GM18907 (cell line): Measurements from ENCODE around the gene MAT2A.
A peak's percentile ranks its signal among the peaks of the same experiment; 100 is the strongest.
"Not testable (repeated sequence)": the region's sequence is repeated elsewhere in the genome, so short reads cannot be mapped to it uniquely, and the experiment has no call there.

ENCODE experiments used
- ATAC-seq: cut with Tn5 transposase; IDR thresholded peaks from one replicate; pipeline ENCODE4 v1.9.1; 2021; ENCODE audit warnings: mild to moderate bottlenecking, moderate library complexity; ENCODE audit not compliant: unreplicated experiment

MAT2A gene

DNA sequence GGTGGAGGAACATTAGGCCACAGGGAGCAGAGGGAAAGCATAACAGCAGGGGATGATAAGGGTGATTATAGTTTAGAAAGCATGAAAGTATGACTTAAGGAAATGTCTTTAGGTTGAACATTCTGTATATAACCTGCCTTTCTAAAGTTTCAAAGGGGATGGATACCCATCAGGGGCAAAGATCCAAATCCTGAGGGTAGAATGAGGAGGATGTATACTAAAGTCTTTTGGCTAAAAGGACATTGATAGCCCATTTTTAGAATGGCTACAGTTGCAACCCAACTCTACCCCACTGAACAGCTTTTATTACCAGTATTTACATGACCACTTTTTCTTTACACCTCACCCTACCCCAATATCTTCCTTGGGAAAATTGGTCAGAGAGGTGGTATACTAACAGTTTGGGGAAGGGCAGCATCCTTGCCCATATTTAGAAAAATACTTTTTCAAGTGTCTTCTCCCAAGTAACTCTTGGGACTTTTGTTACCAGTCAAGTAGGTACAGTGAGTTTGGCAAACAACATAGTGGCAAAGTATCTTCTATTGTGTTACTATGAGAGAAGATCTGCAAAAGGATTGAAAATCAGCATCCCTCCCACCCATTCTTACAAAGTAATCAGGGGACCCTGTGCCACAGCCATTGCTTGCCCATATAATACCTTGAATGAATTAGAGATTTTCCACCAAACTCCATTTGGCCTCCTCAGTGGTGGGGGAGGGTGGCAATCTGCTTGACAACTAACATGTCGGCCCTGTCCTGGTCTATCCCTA, 8.3 kb downstream of the MAT2A start:
- ATAC-seq = no peak

DNA sequence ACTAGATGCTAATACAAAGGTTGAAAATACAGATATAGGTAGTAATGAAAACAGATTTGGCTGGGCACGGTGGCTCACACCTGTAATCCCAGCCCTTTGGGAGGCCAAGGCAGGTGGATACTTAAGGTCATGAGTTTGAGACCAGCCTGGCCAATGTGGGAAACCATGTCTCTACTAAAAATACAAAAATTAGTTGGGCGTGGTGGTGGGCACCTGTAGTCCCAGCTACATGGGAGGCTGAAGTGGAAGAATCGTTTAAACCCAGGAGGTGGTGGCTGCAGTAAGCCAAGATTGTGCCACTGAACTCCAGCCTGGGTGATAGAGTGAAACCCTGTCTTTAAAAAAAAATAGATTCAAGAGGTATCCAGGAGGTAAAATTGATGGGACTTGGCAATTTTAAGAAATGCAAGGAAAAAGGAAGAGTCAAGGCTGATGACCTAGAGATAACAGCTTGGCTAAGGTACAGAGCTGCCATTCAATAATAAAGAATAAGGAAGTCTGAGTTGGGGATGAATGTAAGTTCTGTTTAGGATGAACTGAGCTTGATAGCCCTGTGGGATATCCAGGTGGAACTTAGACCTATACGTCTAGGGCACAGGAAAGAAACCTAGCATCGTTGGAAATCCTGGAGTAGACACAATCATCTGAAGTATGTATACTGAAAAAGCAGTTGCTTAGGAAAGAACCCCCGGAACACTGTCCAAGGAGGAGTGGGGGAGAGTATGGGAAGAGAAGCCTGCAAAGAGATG, 9.1 kb downstream of the MAT2A start:
- no peak for ATAC-seq

DNA sequence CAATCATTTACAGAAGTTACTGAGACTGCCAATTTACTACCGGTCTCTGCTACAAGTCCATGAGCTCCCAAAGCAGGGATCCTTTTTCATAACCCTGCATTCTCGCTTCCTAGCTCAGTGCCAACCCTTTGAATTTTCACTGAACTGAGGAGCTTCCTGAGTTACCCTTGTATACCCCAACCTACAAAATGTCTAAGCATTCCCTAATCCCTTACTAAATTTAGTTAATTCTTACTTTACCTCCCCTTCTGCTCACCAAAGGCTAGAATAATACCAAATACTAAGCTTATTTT, 9.6 kb downstream of the MAT2A start:
- no peak for ATAC-seq

DNA sequence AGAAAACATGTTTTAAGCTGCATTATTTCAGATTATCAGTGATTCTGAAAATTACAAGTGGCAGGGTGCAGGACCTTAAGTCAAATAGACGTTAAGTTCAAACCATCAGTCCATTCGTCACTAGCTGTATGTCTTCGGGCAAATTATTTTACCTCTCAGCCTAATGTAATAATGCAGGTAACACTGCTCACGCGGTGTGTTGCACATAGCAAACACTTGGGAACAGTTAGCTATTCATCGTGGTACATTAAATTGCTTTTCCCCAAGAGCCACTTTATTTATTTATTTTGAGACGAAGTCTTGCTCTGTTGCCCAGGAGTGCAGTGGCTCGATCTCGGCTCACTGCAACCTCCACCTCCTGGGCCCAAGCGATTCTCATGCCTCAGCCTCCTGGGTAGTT, 10.1 kb downstream of the MAT2A start:
- ATAC-seq = no peak

DNA sequence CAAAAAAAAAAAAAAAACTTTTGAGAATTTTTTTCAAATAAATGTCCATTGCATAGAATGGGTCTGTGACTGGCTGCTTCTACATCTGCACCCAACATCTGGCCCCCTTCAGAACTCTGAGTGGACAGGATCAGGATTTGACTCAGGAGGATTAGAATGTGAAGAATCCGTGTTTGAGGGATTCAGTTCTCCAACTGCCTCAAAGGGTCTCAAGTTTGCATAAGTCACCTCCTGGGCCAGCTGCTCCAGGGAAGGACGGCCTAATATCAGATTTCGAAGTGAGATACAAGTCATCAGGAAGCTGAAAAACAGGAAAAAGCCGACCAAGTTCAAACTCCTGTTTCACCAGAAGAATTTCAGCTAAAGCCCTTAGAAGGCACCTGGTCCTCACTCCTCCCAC, 10.9 kb downstream of the MAT2A start:
- no peak for ATAC-seq

DNA sequence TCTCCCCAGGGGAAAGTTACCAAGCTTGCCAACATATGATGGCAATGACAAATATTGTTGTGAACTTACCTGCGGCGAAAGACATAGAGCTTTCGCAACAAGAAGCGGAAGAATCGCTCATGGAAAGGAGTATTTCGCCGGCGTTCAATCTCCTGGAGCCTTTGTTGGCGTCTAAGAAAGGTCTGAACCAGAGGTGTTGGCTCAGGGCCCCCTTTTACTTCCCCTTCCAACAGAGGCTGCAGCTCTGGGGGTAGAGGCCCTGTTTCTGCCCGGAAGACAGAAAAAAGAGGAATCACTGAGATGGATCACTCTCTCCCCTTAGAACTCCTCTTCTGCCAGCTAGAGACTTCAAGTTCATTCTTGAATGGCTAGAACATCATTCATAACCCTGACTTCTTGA, 11.5 kb downstream of the MAT2A start:
- ATAC-seq = no peak

DNA sequence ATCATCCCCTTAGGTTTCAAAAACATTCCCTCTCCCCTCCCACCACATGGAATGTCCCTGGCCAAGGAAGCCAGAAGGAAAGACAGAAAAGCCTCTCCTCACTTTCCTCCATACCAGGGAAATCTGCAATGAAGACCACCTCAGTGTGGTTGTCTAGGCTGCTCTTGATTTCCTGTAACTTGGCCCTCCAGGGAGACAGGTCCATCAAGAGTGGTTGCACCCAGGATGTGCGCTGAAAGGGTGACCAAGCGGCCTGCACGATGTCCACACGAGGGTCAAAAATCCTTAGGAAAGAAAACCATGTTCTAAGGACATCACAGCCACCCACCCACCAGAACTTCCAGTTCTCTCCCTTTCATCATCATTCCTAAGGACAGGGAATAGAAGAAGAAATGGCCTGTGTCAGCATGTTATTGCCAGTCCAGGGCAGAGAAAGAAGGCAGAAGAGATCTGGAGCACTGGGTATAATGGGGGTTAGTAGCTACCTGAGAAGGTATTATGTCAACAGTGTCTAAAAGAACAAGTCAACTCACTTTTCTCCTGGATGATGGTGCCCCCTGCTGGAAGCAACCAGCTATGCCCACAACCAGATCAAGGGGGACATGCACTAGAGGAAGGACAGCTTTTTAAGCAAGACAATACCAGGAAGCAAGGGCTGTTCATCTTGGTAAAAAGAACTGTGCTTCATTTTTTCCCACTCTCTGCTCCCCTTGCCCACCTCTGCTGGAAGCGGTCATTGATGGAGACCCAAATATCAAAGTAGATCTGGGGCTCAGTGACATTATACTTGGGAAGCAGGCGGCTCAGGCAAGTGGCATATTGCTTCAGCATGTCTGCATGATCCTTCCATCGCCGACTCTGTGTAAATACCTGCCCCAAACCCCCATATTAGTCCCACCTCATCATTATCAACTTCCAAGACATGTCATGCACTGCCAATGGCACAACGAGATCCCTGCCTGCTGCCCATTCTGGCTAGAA, 13.0 kb downstream of the MAT2A start:
- no peak for ATAC-seq

DNA sequence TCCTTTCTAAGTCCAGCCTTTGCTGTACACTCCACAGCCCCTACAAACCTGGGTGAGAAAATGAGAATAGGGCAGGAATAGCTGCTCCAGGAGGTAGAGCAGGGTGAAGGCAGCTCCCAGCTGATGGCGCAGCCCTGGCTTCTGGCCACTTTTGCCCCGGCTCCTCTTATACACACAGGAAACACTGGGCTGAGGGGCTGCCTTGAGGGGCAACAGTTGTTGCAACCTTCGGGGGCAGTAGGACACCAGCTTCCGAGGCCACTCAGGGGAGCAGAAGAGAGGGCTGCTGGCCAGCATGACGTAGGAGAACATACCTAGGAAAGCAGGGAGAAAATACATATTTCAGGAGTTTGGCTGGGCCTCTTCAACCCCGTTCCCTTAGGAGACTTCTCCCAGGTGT, 14.2 kb downstream of the MAT2A start:
- no peak for ATAC-seq

DNA sequence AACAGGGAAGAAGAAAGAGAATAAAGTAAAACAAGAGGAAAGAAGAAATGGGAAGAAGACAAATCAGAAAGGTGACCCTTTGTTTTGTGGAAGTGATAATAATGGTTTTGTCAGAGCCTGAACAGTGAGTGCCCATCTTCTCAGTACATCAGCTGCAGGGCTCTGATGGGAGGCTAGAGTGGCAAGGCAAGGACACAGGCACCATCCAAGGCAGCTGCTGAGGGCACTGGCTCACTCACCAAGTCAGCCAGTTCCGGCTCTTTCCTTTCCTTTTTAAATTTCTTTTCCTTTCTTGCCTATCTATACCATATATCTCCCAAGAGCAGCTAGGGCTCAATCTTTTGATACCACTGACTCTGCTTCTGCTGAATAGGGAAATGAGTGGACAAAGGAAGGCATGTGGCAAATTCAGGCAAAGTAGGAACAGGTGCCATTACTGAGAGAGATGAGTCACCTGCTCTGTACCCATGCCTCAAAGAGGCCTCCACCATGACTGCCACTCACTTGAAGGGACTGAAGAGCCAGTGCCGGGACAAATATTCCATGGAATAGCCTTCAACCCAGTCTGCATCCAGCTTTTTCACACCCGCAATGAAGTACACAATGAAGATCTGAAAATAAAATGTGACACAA, 16.1 kb downstream of the MAT2A start:
- ATAC-seq = no peak

DNA sequence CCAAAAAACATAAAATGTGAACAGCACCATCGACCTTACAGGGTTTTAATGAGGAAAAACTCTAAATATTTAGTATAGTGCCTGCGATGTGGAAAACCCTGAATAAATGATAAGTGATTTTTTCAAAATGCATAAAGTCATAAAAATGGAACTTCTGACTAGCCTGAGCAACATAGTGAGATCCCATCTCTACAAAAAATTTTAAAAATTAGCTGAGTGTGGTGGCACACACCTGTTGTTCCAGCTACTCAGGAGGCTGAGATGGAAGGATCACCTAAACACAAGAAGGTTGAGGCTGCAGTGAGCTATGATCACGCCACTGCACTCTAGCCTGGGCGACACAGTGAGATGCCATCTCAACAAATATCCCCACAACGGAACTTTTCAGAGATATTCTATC, 18.2 kb downstream of the MAT2A start:
- ATAC-seq = no peak

DNA sequence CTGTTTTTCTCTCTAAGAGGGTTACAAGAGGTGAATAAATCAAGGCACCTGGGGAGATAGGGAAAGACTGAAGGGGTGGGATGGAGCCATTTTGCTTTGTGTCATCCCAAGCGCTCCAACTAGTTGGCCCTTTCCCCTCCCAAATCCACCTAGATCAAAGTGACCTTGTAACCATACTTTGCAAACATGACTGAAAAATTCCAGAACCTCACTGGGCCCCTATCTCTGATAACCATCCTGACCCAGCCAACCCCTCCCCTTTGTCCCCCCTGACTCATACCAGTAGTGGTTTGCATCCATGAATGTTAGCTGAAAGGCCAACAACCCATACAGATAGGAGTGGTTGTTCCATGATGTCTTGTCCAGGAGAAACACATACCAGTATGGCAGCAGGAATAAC, 19.2 kb downstream of the MAT2A start:
- ATAC-seq = no peak

DNA sequence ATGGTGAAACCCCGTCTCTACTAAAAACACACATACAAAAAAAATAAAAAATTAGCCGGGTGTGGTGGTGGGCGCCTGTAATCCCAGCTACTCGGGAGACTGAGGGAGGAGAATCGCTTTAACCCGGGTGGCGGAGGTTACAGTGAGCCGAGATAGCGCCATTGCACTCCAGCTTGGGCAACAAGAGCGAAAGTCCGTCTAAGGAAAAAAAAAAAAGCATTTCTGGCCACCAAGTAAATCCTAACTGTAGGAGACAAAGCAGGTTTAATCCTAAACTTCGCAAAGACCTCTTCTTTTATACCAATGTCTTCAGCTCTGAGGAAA, 21.4 kb downstream of the MAT2A start:
- not testable (repeated sequence) for ATAC-seq

DNA sequence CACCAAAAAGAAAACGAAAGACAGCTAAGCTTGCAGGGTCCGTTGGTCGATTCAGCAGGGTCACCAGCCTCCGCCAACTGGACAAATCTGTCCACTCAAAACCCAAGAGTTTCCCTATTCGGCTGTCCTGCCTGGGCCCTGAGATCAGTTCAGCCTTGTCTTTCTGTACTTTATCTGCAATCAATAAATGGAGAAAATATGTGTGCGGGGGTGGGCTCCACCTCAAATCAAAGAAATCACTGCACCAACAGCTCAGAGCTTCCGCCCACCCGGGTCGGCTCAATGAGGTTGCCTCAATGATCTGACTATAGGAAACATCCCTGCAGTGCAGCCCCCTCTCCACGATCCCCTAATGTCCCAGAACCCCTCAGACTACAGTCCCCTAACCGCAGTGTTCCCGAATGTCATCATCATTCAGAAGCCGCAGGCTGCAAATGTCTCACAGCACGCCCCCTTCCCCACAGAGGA, 21.9 kb downstream of the MAT2A start:
- ATAC-seq = peak; percentile 21

DNA sequence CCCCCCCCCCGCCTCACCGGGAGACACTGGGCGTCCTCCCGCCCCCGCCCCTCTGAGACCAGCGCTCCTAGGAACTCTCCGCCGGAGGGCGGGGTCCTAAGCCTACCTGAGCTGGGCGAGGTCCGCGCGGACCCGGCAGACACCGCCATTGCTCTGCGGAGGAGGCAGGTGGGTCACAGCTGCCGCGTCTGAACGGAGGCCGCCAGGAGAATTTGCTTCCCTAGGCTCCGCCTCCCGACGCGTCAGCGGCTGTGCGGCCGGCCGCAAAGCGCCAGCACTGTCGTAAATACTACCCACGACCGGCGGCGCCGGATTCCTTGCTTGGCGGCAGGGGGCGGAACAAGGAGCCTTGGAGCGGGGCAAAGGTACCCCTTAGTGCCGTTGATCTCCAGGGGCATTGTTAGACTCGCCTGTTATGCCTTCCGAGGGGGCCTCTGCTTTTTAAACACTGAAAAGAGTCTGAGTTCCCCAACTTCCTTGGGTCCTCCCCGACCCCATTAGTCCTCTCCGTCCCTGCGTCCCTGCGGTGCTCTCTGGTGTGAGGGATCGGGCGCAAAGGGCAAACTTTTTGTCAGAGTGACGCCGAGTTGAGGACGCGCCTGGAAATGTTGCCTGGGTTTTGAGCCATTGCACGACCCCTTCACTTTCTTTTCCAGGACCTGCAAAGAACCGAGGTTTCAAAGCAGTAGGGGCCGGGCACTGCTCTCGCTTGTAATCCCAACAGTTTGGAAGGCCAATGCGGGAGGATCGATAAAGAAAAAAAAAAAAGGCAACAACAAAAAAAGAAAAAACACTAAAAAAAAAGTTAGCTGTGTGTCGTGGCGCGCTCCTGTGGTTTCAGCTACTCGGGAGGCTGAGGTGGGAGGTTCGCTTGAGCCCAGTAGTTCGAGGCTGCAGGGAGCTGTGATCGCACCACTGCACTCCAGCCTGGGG, 22.6 kb downstream of the MAT2A start, which contains the start of gene GGCX:
GGCX (minus strand) TSS at position 214 of the 933 bp plus-strand sequence; CDS start at position 149, 65 bp downstream.
- ATAC-seq = peak; percentile 86

DNA sequence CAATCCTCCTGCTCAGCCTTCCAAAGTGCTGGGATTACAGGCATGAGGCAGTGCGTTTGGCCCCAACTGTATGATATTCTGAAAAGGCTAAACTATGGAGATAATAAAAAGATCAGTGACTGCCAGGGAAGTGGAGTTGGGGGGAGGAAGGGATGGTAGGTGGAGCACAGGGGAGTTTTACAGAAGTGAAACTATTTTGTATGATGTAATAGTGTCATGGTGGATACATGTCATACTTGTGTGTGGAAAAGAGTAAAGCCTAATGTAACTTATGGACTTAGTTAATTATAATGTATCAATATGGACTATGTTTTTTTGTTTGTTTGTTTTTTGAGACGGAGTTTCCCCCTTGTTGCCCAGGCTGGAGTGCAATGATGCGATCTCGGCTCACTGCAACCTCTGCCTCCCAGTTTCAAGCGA, 25.2 kb downstream of the MAT2A start:
- peak; percentile 32 for ATAC-seq

DNA sequence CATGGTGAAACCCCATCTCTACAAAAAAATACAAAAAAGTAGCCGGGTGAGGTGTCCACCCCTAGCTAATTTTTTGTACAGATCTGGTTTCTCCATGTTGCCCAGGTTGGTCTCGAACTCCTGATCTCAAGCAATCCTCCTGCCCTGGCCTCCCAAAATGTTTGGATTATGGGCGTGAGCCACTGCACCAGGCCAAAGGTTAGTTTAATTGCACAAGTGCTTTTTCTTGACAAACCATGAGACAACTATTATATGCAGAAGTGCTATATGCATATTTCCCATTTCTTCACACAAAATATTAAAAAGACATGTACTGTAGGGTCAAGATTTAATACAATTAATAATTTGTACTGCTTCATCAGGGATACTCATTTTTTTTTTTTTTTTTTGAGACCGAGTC, 27.3 kb downstream of the MAT2A start:
- no peak for ATAC-seq

DNA sequence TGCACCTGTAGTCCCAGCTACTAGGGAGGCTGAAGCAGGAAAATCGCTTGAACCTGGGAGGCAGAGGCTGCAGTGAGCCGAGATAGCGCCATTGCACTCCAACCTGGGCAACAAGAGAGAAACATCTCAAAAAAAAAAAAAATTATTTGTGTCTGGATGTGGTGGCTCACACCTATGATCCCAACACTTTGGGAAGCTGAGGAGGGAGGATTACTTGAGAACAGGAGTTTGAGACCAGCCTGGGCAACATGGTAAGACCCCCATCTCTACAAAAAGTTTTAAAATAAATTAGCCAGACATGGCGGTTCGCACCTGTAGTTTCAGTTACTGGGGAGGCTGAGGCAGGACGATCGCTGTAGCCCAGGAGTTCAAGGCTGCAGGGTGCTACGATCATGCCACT, 36.8 kb downstream of the MAT2A start:
- no peak for ATAC-seq

DNA sequence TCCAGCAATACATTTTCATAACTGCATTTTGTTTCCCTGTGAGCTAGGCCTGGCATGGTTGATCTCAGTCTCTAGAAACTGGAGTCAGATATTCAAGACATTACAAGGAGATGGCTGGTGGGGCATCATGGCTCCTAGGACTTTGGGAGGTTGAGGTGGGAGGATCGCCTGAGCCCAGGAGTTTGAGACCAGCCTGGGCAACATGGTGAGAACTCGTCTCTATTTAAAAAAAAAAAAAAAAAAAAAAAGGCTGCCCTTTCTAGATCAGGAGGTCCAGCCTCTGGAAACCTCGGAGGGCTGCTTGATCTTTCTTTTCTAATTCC, 38.1 kb downstream of the MAT2A start:
- ATAC-seq = no peak

DNA sequence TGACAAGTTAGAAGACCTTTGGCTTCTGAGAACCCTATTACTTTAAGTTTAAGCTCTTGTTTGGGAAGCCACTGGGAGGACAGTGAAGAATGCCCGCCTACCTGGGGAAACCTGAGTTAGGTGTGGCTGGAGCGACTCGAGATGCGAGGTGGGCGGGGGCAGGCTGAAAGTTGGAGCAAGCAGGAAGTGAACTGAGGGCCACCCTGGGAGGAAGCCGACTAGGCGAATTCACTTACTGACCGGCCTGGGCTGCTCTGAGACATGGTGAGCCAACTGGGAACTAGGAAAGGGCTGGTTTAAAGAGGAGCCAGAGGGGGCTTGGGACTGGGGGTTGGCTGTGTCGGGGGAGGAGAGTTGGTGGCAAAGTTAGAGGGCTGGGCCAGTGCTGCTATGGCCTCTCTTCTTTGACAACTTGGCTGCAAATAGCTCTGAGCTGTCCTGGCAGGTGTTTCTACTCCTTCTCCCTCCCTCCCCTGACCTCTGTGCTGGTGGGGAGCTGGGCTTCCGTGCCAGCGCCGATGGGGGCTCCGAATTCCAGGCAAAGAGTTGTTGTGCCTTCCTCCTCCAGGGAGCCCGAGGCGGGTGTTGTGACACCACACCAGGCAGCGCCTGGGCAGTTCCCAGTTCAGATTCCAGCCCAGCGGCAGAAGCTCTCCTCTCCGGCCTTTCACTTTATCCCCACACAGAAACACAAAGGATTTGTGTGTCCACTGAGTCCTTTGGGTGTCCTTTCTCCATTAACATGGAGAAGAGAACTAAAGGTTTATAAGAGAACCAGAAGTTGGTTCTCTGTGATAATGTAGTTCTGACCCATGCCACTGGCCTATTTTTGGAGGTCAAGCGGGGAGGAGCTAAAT, 38.6 kb downstream of the MAT2A start, which contains the start of gene VAMP8:
VAMP8 (plus strand) TSS at position 201 of the 857 bp plus-strand sequence; CDS start at position 262, 61 bp downstream.
- peak; percentile 79 for ATAC-seq
